HG02852 (cell line): Measurements from ENCODE around the gene USH2A.

Experiments used
- ATAC-seq: cut with Tn5 transposase; IDR thresholded peaks from one replicate; pipeline ENCODE4 v1.9.1; 2021; ENCODE audit warnings: mild to moderate bottlenecking, moderate library complexity; ENCODE audit not compliant: unreplicated experiment

USH2A gene

GRCh38 chr1:215728169-215728568, 695.1 kb downstream of the USH2A start:
- no peak for ATAC-seq

GRCh38 chr1:215720126-215720525, 703.1 kb downstream of the USH2A start:
- no peak for ATAC-seq

- no peak for ATAC-seq
Observed at GRCh38 chr1:215719552-215719951, 703.7 kb downstream of the USH2A start.

GRCh38 chr1:215718575-215719287, 704.5 kb downstream of the USH2A start:
- ATAC-seq = no peak

- ATAC-seq = no peak
Observed at GRCh38 chr1:215717677-215718426, 705.4 kb downstream of the USH2A start.

- no peak for ATAC-seq
Observed at GRCh38 chr1:215710899-215711225, 712.4 kb downstream of the USH2A start.

GRCh38 chr1:215710036-215710898, 713.0 kb downstream of the USH2A start:
- peak; percentile 93 for ATAC-seq

GRCh38 chr1:215704089-215704860, 719.0 kb downstream of the USH2A start:
- peak; percentile 71 for ATAC-seq

- ATAC-seq = no peak
Observed at GRCh38 chr1:215682232-215682631, 741.0 kb downstream of the USH2A start.

- no peak for ATAC-seq
Observed at GRCh38 chr1:215681041-215681440, 742.2 kb downstream of the USH2A start.

GRCh38 chr1:215679231-215679630, 744.0 kb downstream of the USH2A start:
- no peak for ATAC-seq

GRCh38 chr1:215677112-215677511, 746.1 kb downstream of the USH2A start:
- ATAC-seq = no peak

- ATAC-seq = no peak
Observed at GRCh38 chr1:215673943-215674342, 749.3 kb downstream of the USH2A start.

- no peak for ATAC-seq
Observed at GRCh38 chr1:215672482-215672881, 750.8 kb downstream of the USH2A start.

GRCh38 chr1:215669806-215670491, 753.3 kb downstream of the USH2A start:
- ATAC-seq = no peak

GRCh38 chr1:215667761-215668160, 755.5 kb downstream of the USH2A start:
- no peak for ATAC-seq

GRCh38 chr1:215665215-215665614, 758.0 kb downstream of the USH2A start:
- ATAC-seq = peak; percentile 63

GRCh38 chr1:215661033-215661432, 762.2 kb downstream of the USH2A start:
- no peak for ATAC-seq

GRCh38 chr1:215660259-215660658, 763.0 kb downstream of the USH2A start:
- ATAC-seq = no peak

- ATAC-seq = no peak
Observed at GRCh38 chr1:215657047-215657446, 766.2 kb downstream of the USH2A start.
